Breast epithelium (tissue), 4 donors: ENCODE results near the gene TTYH3. TPM values are rescaled to one million over a fixed set of nuclear protein-coding genes. Genes with fewer than 3 reads are reported as not detected.
"Not testable (repeated sequence)": the region's sequence is repeated elsewhere in the genome, so short reads cannot be mapped to it uniquely, and the experiment has no call there.

ENCODE experiments used
- DNase-seq, 2 donors: peaks; one replicate each; pipeline ENCODE4 v3.0.0-alpha.2; 2019; ENCODE audit warnings: low spot score in 2 of 2
- H3K27ac ChIP-seq, 2 donors: fragments of 200-600 bp; sonication (generic) in 1 of 2; one replicate each; pipeline ENCODE4 v1.5.1; 2016 to 2019; ENCODE audit warnings: mild to moderate bottlenecking in 1 of 2
- H3K27me3 ChIP-seq, 2 donors: fragments of 200-600 bp; sonication (generic) in 1 of 2; one replicate each; pipeline versions ENCODE4 v1.5.1 to v1.6.0; 2017 to 2019; ENCODE audit warnings: control low read depth in 1 of 2, mild to moderate bottlenecking in 1 of 2
- H3K36me3 ChIP-seq: fragments of 200-600 bp; one replicate; pipeline ENCODE4 v1.5.1; 2019
- H3K4me1 ChIP-seq, 2 donors: fragments of 200-600 bp; sonication (generic); one replicate each; pipeline ENCODE4 v1.5.1; 2016 to 2019; ENCODE audit warnings: control low read depth in 1 of 2
- H3K4me3 ChIP-seq, 3 donors: fragments of 200-600 bp; sonication (generic); 1 replicate in 2 of 3; 2 replicates in 1 of 3; pipeline ENCODE4 v1.5.1; 2016 to 2019; ENCODE audit warnings: mild to moderate bottlenecking in 3 of 3, moderate library complexity in 2 of 3
- H3K9me3 ChIP-seq, 2 donors: fragments of 200-600 bp; sonication (generic) in 1 of 2; one replicate each; pipeline ENCODE4 v1.5.1; 2016 to 2019; ENCODE audit warnings: control low read depth in 1 of 2
- POLR2A ChIP-seq: fragments of 450-650 bp; IDR thresholded peaks from one replicate; pipeline ENCODE4 v1.6.1; 2016; ENCODE audit warnings: antibody characterized with exemption, mild to moderate bottlenecking, moderate library complexity
- POLR2AphosphoS5 ChIP-seq, 3 donors: sonication (generic); formaldehyde crosslinking; IDR thresholded peaks; one replicate each; pipeline ENCODE4 v1.6.1; 2017; ENCODE audit warnings: antibody characterized with exemption in 3 of 3
- intact Hi-C: fragments of 100-400 bp; cut with DNase I; formaldehyde crosslinking; loops from one replicate; pipeline ENCODE4 v1.15.1; 2023; ENCODE audit warnings: low total_unique reads
- total RNA-seq, 3 donors: library from RNA; depleted of rRNA; stranded (reverse); fragments of >200 nt; gene quantifications; one replicate each; pipeline ENCODE4 v1.1.0, GENCODE V29; 2016
- TF ChIP-seq, protein P1 (sequence below), 3 donors: fragments of 450-650 bp; IDR thresholded peaks; one replicate each; pipeline ENCODE4 v1.5.1; 2016 to 2017; ENCODE audit warnings: antibody characterized with exemption in 3 of 3, mild to moderate bottlenecking in 3 of 3, moderate library complexity in 3 of 3

Gene TTYH3
- total RNA-seq, 3 donors from 2014 or later = 11.6 to 17.9 (median 17.4) TPM

DNA sequence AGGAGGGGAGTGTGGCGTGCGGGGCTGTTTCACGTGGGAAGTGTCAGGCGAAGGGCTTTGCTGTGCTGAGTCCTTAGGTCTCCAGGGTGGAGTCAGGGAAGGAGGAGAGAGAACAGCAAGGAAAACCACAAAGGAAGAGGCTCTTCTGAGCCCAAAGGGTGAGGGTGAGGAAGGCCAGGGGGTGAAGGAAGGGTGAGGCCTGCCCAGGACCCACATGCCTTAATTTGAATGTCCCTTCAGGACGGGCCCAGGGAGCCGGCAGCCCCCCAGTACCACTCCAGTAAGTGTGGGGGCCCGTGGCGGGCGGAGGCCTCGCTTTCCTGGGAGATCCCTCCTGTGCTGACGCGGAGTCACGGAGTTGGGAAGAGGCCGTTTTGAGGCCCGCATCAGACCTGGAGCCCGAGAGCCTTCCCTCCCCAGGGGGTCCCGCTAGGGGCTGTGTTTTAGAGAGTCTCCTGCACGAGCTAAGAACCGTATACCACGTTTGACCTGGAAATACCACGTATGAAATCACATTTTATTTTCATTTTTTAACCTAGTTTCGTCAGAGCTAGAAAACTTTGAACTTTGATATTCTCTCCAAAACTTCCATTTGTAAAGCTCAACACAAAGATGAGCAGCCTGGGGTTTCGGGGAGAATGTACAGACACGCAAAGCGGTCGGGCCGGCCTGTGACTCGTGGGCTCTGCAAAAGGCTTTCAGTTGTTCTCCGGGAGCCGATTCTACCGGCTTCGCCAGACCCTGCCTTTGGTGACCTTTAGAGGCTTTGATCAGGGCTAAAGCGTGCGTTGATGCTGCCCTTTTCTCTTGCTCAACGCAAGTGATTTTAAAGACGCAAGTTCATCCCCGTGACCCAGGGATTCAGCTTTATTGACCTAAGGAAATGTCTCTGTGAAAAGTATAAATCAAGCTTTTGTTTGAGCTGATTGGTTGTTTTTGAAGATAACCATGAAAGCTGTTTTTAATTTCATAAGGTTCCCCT is 23.6 kb upstream of the TTYH3 start:
- intact Hi-C loops = no loop called here
- H3K9me3 ChIP-seq = no peaks in the 10 kb centered on the region
- no peaks in the 10 kb centered on the region for H3K36me3 ChIP-seq
- H3K27me3 ChIP-seq = no peaks in the 10 kb centered on the region
- peak overlapping the region; percentile 30 to 77 for H3K27ac ChIP-seq
- DNase-seq = no peak
- H3K4me3 ChIP-seq = no peak overlapping the region
- TF ChIP-seq, protein P1, sequence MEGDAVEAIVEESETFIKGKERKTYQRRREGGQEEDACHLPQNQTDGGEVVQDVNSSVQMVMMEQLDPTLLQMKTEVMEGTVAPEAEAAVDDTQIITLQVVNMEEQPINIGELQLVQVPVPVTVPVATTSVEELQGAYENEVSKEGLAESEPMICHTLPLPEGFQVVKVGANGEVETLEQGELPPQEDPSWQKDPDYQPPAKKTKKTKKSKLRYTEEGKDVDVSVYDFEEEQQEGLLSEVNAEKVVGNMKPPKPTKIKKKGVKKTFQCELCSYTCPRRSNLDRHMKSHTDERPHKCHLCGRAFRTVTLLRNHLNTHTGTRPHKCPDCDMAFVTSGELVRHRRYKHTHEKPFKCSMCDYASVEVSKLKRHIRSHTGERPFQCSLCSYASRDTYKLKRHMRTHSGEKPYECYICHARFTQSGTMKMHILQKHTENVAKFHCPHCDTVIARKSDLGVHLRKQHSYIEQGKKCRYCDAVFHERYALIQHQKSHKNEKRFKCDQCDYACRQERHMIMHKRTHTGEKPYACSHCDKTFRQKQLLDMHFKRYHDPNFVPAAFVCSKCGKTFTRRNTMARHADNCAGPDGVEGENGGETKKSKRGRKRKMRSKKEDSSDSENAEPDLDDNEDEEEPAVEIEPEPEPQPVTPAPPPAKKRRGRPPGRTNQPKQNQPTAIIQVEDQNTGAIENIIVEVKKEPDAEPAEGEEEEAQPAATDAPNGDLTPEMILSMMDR (IDR thresholded peaks at IDR 0.05) = no peak
- TF ChIP-seq POLR2A = no peak
- no peak for TF ChIP-seq POLR2AphosphoS5 (IDR thresholded peaks at IDR 0.05)
- H3K4me1 ChIP-seq = no peaks in the 10 kb centered on the region

DNA sequence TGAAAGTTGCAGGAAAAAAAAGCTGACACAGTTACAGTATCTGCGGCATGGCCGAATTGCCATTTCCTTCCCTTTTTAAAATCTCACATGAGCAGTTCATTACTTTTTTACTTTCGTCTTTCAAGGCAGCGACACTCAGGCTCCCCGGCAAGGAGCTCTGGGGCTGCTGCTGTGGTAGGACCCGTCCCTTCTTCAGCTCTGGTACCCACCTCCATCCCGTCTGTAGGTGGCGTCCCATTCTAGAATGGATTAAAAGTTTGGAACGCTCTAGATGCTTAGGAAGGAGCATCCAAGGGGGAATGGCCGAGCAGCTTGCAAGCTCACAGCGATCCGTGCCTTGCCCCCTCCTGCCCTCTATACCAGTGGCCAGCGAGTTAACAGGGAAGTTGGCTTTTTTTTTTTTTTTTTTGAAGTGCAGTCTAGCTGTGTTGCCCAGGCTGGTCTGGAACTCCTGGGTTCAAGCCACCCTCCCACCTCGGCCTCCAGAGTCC is 22.8 kb upstream of the TTYH3 start:
- Histone ChIP-seq H3K9me3 (no peaks in the 10 kb centered on the region), H3K27ac (no peak overlapping the region), H3K36me3 (no peaks in the 10 kb centered on the region), H3K27me3 (no peaks in the 10 kb centered on the region), H3K4me3 (no peak overlapping the region), H3K4me1 (peaks cover 4 to 5% of the 10 kb centered on the region in 2 donors)
- no peak for DNase-seq
- no peak for TF ChIP-seq POLR2A
- TF ChIP-seq, protein P1 (IDR thresholded peaks at IDR 0.05) = no peak
- TF ChIP-seq POLR2AphosphoS5 (IDR thresholded peaks at IDR 0.05) = no peak
- intact Hi-C loops = no loop called here

DNA sequence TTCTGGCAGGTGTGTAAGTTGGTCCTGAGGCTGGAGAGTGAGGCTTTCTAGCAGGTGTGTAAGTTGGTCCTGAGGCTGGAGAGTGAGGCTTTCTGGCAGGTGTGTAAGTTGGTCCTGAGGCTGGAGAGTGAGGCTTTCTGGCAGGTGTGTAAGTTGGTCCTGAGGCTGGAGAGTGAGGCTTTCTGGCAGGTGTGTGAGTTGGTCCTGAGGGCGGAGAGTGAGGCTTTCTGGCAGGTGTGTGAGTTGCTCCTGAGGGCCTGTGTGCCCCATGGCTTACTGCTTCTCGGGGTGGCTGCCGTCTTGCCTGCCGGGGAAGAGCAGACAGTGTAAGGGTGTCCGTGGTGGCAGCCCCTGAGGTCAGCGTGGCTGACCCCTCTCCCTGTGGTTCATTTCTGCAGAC is 22.1 kb upstream of the TTYH3 start:
- H3K27me3 ChIP-seq, H3K36me3 ChIP-seq, H3K9me3 ChIP-seq, DNase-seq, H3K4me1 ChIP-seq, H3K4me3 ChIP-seq, H3K27ac ChIP-seq: not testable (repeated sequence)
- intact Hi-C loops = loop anchor here (10.0 kb wide), 1 partner anchor 365 kb away; the partner anchor contains the start of genes MRM2 and NUDT1

DNA sequence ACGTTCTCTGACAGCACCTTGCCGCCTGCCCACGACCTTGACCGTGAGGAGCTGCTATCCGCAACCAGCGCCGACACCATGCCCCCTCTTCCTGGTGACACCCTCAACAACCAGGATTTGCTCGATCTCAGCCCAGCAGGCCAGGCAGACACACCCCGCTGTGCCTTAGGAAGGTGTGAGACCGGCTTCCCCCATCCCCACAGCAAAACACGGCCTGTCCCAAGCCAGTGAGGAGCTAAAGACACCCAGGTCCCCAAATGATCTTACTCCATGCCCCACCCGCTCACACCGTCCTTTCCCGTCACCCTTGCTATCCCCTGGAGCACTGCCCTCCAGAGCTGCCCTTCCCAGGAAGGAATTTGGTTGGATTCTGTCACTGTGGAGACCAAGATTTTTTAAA is 21.3 kb upstream of the TTYH3 start:
- Histone ChIP-seq H3K4me3 (no peak overlapping the region), H3K9me3 (no peaks in the 10 kb centered on the region), H3K36me3 (no peaks in the 10 kb centered on the region), H3K27me3 (no peaks in the 10 kb centered on the region), H3K27ac (no peak overlapping the region), H3K4me1 (peaks cover 5 to 10% of the 10 kb centered on the region in 2 donors)
- intact Hi-C loops = loop anchor here (10.0 kb wide), 1 partner anchor 366 kb away; the partner anchor contains the start of genes MRM2 and NUDT1
- no peak for DNase-seq
- no peak for TF ChIP-seq POLR2A
- TF ChIP-seq, protein P1 (IDR thresholded peaks at IDR 0.05) = no peak

DNA sequence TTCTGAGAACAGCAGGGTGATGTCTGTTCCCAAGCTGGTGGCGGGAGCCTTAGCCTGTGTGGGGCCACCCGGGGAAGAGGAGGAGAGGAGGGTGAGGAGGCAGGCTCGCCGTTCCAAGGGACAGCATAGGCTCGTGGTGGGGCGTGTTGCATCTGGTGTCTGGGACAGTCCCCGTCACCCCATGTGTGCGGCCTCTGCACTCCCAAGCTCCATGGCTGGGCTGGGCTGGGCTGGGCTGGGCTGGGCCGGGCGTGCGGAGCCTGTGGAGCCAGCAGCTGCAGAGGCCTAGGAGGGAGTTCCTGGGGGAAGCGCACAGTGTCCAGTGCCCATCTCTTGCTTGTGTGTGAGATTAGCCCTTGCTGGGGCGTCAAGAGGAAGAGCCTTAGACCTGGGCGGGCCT is 20.9 kb upstream of the TTYH3 start:
- no peak for DNase-seq
- no peaks in the 10 kb centered on the region for H3K27me3 ChIP-seq
- H3K4me1 ChIP-seq = peaks cover 5 to 10% of the 10 kb centered on the region in 2 donors
- intact Hi-C loops = loop anchor here (10.0 kb wide), 1 partner anchor 366 kb away; the partner anchor contains the start of genes MRM2 and NUDT1
- no peak overlapping the region for H3K4me3 ChIP-seq
- no peak overlapping the region for H3K27ac ChIP-seq
- no peaks in the 10 kb centered on the region for H3K9me3 ChIP-seq
- no peaks in the 10 kb centered on the region for H3K36me3 ChIP-seq
- TF ChIP-seq, protein P1 (IDR thresholded peaks at IDR 0.05) = no peak
- TF ChIP-seq POLR2AphosphoS5 (IDR thresholded peaks at IDR 0.05) (no peak), POLR2A (no peak)
